ENCODE measurements around the gene GATB. TPM values are rescaled to one million over a fixed set of nuclear protein-coding genes. Genes with fewer than 3 reads are reported as not detected.

Gene GATB
- total and polyA plus RNA-seq, 10 of the 15 experiments (the other 5 are each of a cell fraction or from before 2014, with no cell fraction given): 20.5 to 37.3 (median 30.5) TPM

GRCh38 chr4:151700566-151701316, 60.1 kb downstream of the GATB start:
- no peaks in the 10 kb centered on the region for H3K9me3 ChIP-seq (replicated peaks; ENCODE audit: control insufficient read depth, insufficient read depth, low read length)
- no peak overlapping the region for H3K9ac ChIP-seq (ENCODE audit: control insufficient read depth, insufficient read depth, low read length)
- no peaks in the 10 kb centered on the region for H3K27me3 ChIP-seq (replicated peaks in 1 of 2; ENCODE audit: control insufficient read depth in 2 of 2, insufficient read depth in 2 of 2, low read length in 1 of 2)
- no peaks in the 10 kb centered on the region for H4K20me1 ChIP-seq (ENCODE audit: control insufficient read depth, insufficient read depth)
- H2AFZ ChIP-seq (ENCODE audit: control insufficient read depth, low read depth, low read length): no peak overlapping the region
- BruUV-seq (replicated peaks): no TSS peak
- in situ Hi-C loops (cut with MboI) (no loop called here), intact Hi-C loops (cut with micrococcal nuclease; ENCODE audit: unreplicated experiment) (no loop called here)
- H3K79me2 ChIP-seq (ENCODE audit: control insufficient read depth, insufficient read depth, low read length): no peaks in the 10 kb centered on the region
- H3K4me2 ChIP-seq (ENCODE audit: control insufficient read depth, insufficient read depth): no peak overlapping the region
- peaks cover 0 to 2% of the 10 kb centered on the region in 2 experiments; a peak in 2 of 4 replicates for H3K36me3 ChIP-seq (ENCODE audit: control insufficient read depth in 2 of 2, insufficient read depth in 2 of 2, low read length in 1 of 2)
- DNase-seq (ENCODE audit: low read depth, low spot score): no peak
- TF ChIP-seq JUNB (IDR thresholded peaks at IDR 0.05) (peak; percentile 34; the same call in 1 of the 2 replicates), RUNX3 (IDR thresholded peaks at IDR 0.05; ENCODE audit: low read length) (no peak)
- no peak overlapping the region for H3K4me3 ChIP-seq
- POLR2A ChIA-PET: no interaction called here
- H3K4me1 ChIP-seq (ENCODE audit: control insufficient read depth, insufficient read depth, low read length): no peaks in the 10 kb centered on the region
- H3K27ac ChIP-seq (ENCODE audit: control insufficient read depth, insufficient read depth): no peak overlapping the region
- SMC1A ChIA-PET (ENCODE audit: uncharacterized antibody, unreplicated experiment): no interaction called here
- no peak for ATAC-seq
- CTCF ChIA-PET: no interaction called here
- 92% methylated on average over 16 of the region's 16 CpGs for WGBS (ENCODE audit: insufficient coverage, insufficient replicate concordance, low lambda C conversion rate, missing lambda C conversion rate)
- RAD21 ChIA-PET (ENCODE audit: unreplicated experiment): no interaction called here
- no peak for FAIRE-seq

- ChIA-PET RAD21 (ENCODE audit: unreplicated experiment) (no interaction called here), CTCF (interaction anchor here (0.5 kb wide), 1 partner anchor 83 kb away, joined by 3 read pairs; no protein-coding TSS in a partner anchor), POLR2A (no interaction called here), SMC1A (ENCODE audit: uncharacterized antibody, unreplicated experiment) (no interaction called here)
- BruUV-seq (replicated peaks): no TSS peak
- ATAC-seq (no peak), FAIRE-seq (no peak), DNase-seq (ENCODE audit: low read depth, low spot score) (no peak)
- intact Hi-C loops (cut with micrococcal nuclease; ENCODE audit: unreplicated experiment) (no loop called here), in situ Hi-C loops (cut with MboI) (no loop called here)
- Histone ChIP-seq H3K4me1 (ENCODE audit: control insufficient read depth, insufficient read depth, low read length) (no peaks in the 10 kb centered on the region), H3K36me3 (ENCODE audit: control insufficient read depth in 2 of 2, insufficient read depth in 2 of 2, low read length in 1 of 2) (peaks cover 0 to 2% of the 10 kb centered on the region in 2 experiments; a peak in 2 of 4 replicates), H4K20me1 (ENCODE audit: control insufficient read depth, insufficient read depth) (no peaks in the 10 kb centered on the region), H3K9me3 (replicated peaks; ENCODE audit: control insufficient read depth, insufficient read depth, low read length) (no peaks in the 10 kb centered on the region), H2AFZ (ENCODE audit: control insufficient read depth, low read depth, low read length) (no peak overlapping the region), H3K4me3 (no peak overlapping the region), H3K27me3 (replicated peaks in 1 of 2; ENCODE audit: control insufficient read depth in 2 of 2, insufficient read depth in 2 of 2, low read length in 1 of 2) (no peaks in the 10 kb centered on the region), H3K9ac (ENCODE audit: control insufficient read depth, insufficient read depth, low read length) (no peak overlapping the region), H3K4me2 (ENCODE audit: control insufficient read depth, insufficient read depth) (no peak overlapping the region), H3K27ac (ENCODE audit: control insufficient read depth, insufficient read depth) (no peak overlapping the region), H3K79me2 (ENCODE audit: control insufficient read depth, insufficient read depth, low read length) (no peaks in the 10 kb centered on the region)
- WGBS (ENCODE audit: insufficient coverage, insufficient replicate concordance, low lambda C conversion rate, missing lambda C conversion rate): 99% methylated on average over 6 of the region's 6 CpGs
- TF ChIP-seq FOXM1 (IDR thresholded peaks at IDR 0.05; ENCODE audit: low read depth, low read length) (no peak), RELA (IDR thresholded peaks at IDR 0.05; ENCODE audit: borderline replicate concordance, partially characterized antibody) (no peak), SMAD5 (IDR thresholded peaks at IDR 0.05; ENCODE audit: low read depth) (no peak), NR2C2 (IDR thresholded peaks at IDR 0.05; ENCODE audit: borderline replicate concordance, control insufficient read depth, insufficient read length, low read depth) (no peak), STAT1 (conservative IDR thresholded peaks at IDR 0.05) (no peak), JUNB (IDR thresholded peaks at IDR 0.05) (no peak), RAD21 (IDR thresholded peaks at IDR 0.05; ENCODE audit: insufficient read depth, low read depth, low read length) (no peak), PAX5 (IDR thresholded peaks at IDR 0.05; ENCODE audit: borderline replicate concordance, low read depth, low read length) (no peak), CHD2 (IDR thresholded peaks at IDR 0.05; ENCODE audit: borderline replicate concordance, low read depth, low read length) (no peak)
- TF ChIP-seq, protein P1, sequence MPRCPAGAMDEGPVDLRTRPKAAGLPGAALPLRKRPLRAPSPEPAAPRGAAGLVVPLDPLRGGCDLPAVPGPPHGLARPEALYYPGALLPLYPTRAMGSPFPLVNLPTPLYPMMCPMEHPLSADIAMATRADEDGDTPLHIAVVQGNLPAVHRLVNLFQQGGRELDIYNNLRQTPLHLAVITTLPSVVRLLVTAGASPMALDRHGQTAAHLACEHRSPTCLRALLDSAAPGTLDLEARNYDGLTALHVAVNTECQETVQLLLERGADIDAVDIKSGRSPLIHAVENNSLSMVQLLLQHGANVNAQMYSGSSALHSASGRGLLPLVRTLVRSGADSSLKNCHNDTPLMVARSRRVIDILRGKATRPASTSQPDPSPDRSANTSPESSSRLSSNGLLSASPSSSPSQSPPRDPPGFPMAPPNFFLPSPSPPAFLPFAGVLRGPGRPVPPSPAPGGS (IDR thresholded peaks at IDR 0.05; ENCODE audit: borderline replicate concordance, insufficient read depth, low read depth, low read length, poor library complexity, severe bottlenecking): no peak
- TF ChIP-seq, protein P2, sequence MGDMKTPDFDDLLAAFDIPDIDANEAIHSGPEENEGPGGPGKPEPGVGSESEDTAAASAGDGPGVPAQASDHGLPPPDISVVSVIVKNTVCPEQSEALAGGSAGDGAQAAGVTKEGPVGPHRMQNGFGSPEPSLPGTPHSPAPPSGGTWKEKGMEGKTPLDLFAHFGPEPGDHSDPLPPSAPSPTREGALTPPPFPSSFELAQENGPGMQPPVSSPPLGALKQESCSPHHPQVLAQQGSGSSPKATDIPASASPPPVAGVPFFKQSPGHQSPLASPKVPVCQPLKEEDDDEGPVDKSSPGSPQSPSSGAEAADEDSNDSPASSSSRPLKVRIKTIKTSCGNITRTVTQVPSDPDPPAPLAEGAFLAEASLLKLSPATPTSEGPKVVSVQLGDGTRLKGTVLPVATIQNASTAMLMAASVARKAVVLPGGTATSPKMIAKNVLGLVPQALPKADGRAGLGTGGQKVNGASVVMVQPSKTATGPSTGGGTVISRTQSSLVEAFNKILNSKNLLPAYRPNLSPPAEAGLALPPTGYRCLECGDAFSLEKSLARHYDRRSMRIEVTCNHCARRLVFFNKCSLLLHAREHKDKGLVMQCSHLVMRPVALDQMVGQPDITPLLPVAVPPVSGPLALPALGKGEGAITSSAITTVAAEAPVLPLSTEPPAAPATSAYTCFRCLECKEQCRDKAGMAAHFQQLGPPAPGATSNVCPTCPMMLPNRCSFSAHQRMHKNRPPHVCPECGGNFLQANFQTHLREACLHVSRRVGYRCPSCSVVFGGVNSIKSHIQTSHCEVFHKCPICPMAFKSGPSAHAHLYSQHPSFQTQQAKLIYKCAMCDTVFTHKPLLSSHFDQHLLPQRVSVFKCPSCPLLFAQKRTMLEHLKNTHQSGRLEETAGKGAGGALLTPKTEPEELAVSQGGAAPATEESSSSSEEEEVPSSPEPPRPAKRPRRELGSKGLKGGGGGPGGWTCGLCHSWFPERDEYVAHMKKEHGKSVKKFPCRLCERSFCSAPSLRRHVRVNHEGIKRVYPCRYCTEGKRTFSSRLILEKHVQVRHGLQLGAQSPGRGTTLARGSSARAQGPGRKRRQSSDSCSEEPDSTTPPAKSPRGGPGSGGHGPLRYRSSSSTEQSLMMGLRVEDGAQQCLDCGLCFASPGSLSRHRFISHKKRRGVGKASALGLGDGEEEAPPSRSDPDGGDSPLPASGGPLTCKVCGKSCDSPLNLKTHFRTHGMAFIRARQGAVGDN (IDR thresholded peaks at IDR 0.05): no peak
Observed at GRCh38 chr4:151698213-151698612, 62.6 kb downstream of the GATB start.

Measured in GM12878 (cell line).